ENCODE results near the gene LARGE1. TPM values are rescaled to one million over a fixed set of nuclear protein-coding genes. Genes with fewer than 3 reads are reported as not detected.

LARGE1 gene
- total RNA-seq, 4 donors from 2014 or later = 18.7 to 82.1 (median 39.2) TPM

DNA sequence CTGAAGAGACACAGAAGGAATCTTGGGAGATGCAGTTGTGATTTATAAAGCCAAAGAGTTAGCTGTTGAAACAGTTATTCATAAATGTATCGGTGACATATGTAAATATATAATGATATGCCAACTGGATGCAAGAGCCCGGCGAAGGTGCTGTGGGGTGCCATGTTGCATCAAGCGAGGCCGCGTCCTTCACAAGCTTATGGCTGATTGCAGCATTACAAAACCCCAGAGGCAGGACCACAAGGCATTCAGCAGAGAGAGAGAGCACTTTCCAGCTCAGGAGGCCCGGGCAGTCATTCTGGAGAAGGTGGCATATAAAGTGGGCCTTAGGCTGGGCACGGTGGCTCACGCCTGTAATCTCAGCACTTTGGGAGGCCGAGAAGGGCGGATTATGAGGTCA is 65.6 kb downstream of the LARGE1 start:
- peaks cover 0 to 4% of the 10 kb centered on the region in 2 donors for H3K4me1 ChIP-seq
- no peaks in the 10 kb centered on the region for H3K36me3 ChIP-seq
- no peaks in the 10 kb centered on the region for H3K9me3 ChIP-seq
- peak overlapping the region; percentile 71 to 84 for H3K27ac ChIP-seq
- no peaks in the 10 kb centered on the region for H3K27me3 ChIP-seq
- intact Hi-C loops (cut with DNase I; ENCODE audit: low total_unique reads) = no loop called here
- no peak for DNase-seq
- no peak overlapping the region for H3K4me3 ChIP-seq
- TF ChIP-seq, protein P1, sequence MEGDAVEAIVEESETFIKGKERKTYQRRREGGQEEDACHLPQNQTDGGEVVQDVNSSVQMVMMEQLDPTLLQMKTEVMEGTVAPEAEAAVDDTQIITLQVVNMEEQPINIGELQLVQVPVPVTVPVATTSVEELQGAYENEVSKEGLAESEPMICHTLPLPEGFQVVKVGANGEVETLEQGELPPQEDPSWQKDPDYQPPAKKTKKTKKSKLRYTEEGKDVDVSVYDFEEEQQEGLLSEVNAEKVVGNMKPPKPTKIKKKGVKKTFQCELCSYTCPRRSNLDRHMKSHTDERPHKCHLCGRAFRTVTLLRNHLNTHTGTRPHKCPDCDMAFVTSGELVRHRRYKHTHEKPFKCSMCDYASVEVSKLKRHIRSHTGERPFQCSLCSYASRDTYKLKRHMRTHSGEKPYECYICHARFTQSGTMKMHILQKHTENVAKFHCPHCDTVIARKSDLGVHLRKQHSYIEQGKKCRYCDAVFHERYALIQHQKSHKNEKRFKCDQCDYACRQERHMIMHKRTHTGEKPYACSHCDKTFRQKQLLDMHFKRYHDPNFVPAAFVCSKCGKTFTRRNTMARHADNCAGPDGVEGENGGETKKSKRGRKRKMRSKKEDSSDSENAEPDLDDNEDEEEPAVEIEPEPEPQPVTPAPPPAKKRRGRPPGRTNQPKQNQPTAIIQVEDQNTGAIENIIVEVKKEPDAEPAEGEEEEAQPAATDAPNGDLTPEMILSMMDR (IDR thresholded peaks at IDR 0.05) = no peak
- TF ChIP-seq POLR2A (IDR thresholded peaks at IDR 0.05) = no peak

DNA sequence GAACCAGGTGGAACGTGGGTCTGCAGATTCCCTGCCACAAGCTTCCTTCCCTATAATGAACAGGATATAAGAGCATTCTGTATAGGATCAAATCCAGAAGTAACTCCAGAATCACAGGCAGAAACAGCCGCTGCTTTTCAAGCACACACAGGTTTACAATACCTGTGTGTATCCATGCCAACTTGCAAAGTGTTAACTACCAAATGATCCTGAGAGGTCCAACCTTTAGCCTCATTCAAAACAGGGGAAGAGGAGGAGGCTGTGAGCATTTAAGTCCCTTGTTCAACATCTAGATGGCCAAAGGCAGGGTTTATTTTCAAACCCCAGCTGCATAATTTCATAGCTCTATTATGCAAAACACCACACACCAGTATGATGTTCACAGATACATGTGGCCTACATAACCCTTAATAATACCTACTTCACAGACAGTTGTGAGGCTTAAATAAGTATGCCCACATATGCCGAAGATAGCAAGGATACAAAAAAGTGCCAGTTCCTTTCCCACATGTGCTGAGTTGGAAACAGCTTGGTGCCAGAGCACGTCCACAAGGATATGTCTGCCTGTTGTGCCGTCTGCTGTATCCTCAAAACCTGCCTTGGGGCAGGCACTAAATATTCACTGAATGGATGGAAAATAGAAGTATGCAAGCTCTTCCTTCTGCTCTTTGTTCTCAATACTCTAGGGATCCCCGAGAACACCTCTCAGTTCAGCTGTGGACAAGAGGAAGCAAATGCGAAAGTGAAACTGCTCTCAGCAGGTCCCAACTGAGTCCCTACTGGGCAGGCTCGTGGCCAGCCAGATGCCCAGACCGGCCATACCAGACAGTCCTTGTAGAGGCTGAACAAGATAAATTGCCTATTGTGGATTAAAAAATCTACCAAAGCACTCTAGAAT is 66.8 kb downstream of the LARGE1 start:
- Histone ChIP-seq H3K9me3 (no peaks in the 10 kb centered on the region), H3K36me3 (no peaks in the 10 kb centered on the region), H3K27me3 (no peaks in the 10 kb centered on the region), H3K27ac (peak overlapping the region; percentile 71 to 84), H3K4me3 (peak overlapping the region; percentile 27 to 36), H3K4me1 (peaks cover 0 to 4% of the 10 kb centered on the region in 2 donors)
- intact Hi-C loops (cut with DNase I; ENCODE audit: low total_unique reads) = no loop called here
- TF ChIP-seq, protein P1 (IDR thresholded peaks at IDR 0.05) = no peak
- no peak for TF ChIP-seq POLR2A (IDR thresholded peaks at IDR 0.05)
- DNase-seq = peak; percentile 48 to 67

DNA sequence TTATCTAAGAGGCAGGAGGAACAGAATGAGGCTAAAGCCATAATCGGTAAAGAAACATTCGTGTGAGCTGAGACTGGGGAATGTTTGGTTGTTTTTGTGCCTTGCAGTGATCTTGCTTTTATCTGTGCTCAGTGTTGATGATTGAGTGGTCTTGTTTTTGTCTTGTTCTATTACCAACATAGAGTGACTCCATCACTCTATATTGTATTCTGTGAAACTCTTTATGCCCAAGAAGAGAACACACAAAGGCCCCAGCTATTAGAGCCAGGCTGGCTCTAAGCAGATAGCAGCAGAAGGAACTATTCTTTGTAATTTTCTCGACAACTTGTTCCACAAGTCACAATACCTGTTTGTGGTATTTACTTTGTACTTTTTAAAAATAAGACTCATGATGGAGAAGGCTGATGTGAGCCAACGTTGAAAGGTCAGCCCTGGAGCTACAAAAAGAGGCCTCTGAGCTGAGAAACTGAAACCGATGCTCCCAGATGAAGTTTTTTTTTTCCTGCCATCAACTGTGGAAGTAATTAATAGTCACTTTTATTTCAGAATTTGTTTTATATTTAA is 68.4 kb downstream of the LARGE1 start:
- peak overlapping the region; percentile 70 to 84 for H3K27ac ChIP-seq
- H3K27me3 ChIP-seq = no peaks in the 10 kb centered on the region
- DNase-seq = no peak
- intact Hi-C loops (cut with DNase I; ENCODE audit: low total_unique reads) = no loop called here
- no peak overlapping the region for H3K4me3 ChIP-seq
- no peaks in the 10 kb centered on the region for H3K36me3 ChIP-seq
- H3K9me3 ChIP-seq = no peaks in the 10 kb centered on the region
- TF ChIP-seq, protein P1 (IDR thresholded peaks at IDR 0.05) = no peak
- no peak for TF ChIP-seq POLR2A (IDR thresholded peaks at IDR 0.05)
- H3K4me1 ChIP-seq = peaks cover 0 to 4% of the 10 kb centered on the region in 2 donors

DNA sequence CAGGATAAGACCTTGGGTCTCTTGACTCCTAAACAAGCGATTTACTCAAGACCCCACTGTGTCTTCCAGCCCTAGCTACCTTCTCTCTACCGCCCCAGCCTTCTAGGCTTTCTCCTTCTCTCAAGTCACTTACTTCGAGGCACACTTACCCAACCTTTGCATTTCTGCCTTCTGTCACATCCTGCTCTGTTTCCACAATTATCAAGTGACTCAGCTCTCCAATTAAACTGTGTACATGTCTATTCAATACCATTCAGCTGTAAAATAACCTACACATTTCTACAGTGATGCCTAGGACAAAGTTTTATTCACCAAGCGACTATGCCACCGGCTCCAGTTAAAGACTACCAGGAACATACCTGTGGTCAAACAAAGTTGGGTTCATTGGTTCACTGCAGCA is 69.0 kb downstream of the LARGE1 start:
- Histone ChIP-seq H3K9me3 (no peaks in the 10 kb centered on the region), H3K4me1 (peaks cover 0 to 4% of the 10 kb centered on the region in 2 donors), H3K36me3 (no peaks in the 10 kb centered on the region), H3K4me3 (no peak overlapping the region), H3K27ac (peak overlapping the region; percentile 70 to 84), H3K27me3 (no peaks in the 10 kb centered on the region)
- DNase-seq = no peak
- TF ChIP-seq, protein P1 (IDR thresholded peaks at IDR 0.05) = no peak
- TF ChIP-seq POLR2A (IDR thresholded peaks at IDR 0.05) = no peak
- intact Hi-C loops (cut with DNase I; ENCODE audit: low total_unique reads) = no loop called here

DNA sequence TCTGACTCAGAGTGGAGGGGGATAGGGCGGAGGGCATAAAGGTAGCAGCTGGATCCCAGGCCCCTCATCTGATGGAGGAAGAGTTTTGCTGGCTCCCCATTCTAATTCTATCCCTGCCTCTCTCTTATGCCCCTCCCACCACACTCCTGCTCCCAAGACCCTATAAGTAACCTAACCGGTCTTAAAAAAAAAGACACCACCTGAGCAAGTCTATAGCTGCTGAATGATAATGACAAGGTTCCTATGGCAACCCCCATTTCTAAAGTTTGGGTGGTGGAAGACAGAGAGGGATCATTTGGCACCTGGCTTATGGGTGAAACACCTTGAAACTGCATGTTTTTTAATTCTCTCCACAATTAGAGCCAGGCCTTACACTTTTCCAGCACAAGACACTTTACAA is 69.6 kb downstream of the LARGE1 start:
- no peak for DNase-seq
- intact Hi-C loops (cut with DNase I; ENCODE audit: low total_unique reads) = no loop called here
- Histone ChIP-seq H3K9me3 (no peaks in the 10 kb centered on the region), H3K27me3 (no peaks in the 10 kb centered on the region), H3K27ac (peak overlapping the region; percentile 70 to 84), H3K4me3 (no peak overlapping the region), H3K4me1 (peaks cover 0 to 4% of the 10 kb centered on the region in 2 donors), H3K36me3 (no peaks in the 10 kb centered on the region)
- TF ChIP-seq, protein P1 (IDR thresholded peaks at IDR 0.05) = no peak
- no peak for TF ChIP-seq POLR2A (IDR thresholded peaks at IDR 0.05)

Measured in uterus (tissue), 4 donors.